Hypothalamus (tissue), 51 donors: ENCODE results near the gene ATP6V1C2.

Experiments used
- DNase-seq, 51 donors: peaks; one replicate each; lab custom pipeline; 2025; lab: John Stamatoyannopoulos, UW

The ATP6V1C2 gene

GRCh38 chr2:10722252-10722825, 909 bp downstream of the ATP6V1C2 start:
- no peak for DNase-seq

DNA sequence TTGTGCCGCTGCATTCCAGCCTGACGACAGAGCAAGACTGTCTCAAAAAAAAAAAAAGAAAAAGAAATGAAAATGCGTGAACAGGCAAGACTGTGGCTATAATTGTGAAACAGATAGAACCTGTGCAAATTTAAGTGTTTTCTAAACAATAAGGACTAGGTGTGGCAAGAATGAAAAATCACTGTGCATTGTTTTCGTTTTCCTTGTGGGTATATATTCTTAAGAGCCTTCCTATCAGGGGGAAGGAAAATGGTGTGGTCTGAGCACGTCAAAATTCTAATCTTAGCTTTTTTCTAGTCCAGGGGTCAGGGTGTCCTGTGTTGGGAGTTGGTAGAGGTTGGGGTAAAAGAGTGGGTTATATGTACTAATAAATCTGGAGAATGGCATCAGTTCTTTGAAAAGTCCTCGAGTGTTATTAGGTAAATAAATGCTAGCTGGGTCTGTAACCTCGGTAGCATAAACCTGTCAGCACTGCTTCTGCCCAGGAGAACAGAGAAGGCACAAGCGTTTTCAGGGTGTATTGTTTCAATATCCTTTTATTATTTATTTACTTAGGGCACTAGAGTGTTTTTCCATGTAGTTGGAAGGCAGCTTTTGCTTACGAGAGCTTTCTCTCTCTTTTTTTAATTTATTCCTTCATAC, 11.6 kb downstream of the ATP6V1C2 start:
- no peak for DNase-seq

DNA sequence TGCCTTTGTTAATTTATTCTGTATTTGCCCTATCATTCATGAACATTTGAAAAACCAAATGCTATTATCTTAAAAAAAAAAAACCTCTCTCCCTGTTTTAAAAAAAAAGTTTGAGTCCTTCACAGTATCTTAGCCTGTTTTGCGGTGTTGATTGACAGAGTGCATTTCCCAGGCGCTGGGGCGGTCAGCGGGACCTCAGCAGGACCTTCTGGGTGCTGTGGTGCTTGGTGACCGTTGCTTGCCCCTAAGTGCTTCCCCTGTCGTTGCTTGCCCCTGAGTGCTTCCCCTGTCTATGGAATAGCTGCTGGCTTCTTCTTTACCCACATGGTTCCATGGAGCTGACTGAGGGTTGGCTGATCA, 12.1 kb downstream of the ATP6V1C2 start:
- DNase-seq, result no peak

- DNase-seq, result no peak
Observed at GRCh38 chr2:10733980-10734379, 12.6 kb downstream of the ATP6V1C2 start.

GRCh38 chr2:10738192-10738591, 16.8 kb downstream of the ATP6V1C2 start:
- no peak for DNase-seq

- no peak for DNase-seq
Observed at GRCh38 chr2:10740226-10740625, 18.8 kb downstream of the ATP6V1C2 start.

DNA sequence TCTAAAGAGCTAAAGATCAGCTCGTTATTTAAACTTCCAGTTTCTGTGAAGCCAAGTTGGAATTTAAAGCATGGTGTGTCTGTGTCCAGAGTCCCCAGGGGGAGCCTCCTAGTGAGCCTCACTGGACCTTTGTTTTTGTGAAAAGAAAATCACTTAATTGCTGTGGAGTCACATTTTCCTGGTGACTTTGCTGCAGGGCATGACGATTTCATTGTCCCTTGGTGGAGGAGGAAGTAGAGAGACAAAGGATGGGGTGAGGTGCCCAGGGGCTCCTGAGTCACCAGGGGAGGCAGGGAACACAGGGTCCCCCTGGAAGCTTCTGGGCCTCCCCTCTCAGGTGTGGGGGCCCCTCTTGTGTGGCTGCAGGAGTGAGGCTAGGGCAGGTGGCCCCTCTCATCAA, 19.7 kb downstream of the ATP6V1C2 start:
- no peak for DNase-seq

- DNase-seq, result no peak
Observed at GRCh38 chr2:10742666-10743065, 21.2 kb downstream of the ATP6V1C2 start.

DNA sequence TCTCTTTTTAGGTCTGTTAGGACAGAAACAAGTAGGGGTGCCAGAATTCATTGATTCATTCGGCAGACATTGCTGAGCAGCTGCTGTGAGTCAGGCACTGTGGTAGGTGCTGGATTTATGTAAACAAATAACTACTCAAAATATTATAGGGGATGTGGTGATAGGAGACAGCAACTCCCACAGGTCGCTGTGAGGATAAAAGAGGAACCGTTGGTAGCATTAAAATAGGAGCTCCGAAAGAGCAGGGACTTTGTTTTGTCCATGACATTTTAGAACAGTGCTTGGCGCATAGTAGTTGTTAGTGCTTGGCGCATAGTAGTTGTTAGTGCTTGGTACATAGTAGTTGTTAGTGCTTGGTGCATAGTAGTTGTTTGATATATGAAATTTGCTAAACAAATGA, 29.2 kb downstream of the ATP6V1C2 start:
- no peak for DNase-seq

DNA sequence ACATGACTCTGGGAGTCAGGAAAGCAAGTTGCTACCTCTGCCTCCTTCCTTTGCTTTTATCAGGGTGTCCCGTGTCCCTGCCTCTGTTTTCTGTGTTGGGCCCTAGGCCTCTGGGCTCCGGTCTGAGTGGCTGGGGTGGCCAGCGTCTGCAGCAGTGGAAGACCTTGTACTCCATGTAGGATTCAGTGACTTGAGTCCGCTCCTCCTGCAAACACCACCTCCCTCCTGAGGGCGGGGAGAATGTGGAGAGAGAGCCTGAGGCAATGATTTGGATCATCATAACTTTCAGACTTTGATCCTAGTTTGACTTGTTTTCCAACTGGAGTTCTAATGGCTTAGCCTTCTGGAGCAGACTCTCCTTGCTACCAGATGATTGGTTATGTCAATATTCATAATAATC, 30.8 kb downstream of the ATP6V1C2 start:
- DNase-seq, result no peak

- DNase-seq, result no peak
Observed at GRCh38 chr2:10753156-10753555, 31.7 kb downstream of the ATP6V1C2 start.

- DNase-seq, result no peak
Observed at GRCh38 chr2:10753876-10754275, 32.4 kb downstream of the ATP6V1C2 start.

- DNase-seq, result no peak
Observed at GRCh38 chr2:10755621-10756020, 34.2 kb downstream of the ATP6V1C2 start.

- DNase-seq, result no peak
Observed at GRCh38 chr2:10757814-10758286, 36.4 kb downstream of the ATP6V1C2 start.

DNA sequence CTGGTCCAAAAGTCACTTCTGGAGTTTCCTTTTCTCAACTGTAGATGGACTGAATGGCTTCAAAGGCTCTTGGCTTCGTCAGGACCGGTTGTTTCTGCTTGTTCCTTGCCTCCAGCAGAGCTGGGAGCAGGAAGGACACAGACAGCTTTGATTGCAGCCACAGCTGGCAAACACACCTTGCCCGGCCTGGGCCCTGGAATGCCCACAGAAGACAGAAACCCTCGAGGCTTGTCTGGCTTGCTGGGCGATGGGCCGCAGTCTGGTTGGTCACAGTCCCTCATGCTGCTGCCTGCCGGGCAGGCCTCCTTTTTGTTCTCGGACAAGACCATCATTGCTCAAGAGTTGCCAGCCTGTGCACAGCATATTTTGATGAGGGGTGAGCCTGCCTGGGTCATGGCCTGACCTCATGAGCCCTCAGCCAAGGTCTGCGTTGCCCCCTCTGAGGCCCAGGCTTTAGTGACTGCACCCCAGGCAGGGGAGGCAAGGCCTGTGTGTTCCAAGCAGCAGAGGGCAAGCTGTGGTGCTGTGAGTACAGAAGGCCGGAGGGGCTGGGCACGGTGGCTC, 37.8 kb downstream of the ATP6V1C2 start:
- no peak for DNase-seq

- no peak for DNase-seq
Observed at GRCh38 chr2:10760794-10761504, 39.5 kb downstream of the ATP6V1C2 start.

DNA sequence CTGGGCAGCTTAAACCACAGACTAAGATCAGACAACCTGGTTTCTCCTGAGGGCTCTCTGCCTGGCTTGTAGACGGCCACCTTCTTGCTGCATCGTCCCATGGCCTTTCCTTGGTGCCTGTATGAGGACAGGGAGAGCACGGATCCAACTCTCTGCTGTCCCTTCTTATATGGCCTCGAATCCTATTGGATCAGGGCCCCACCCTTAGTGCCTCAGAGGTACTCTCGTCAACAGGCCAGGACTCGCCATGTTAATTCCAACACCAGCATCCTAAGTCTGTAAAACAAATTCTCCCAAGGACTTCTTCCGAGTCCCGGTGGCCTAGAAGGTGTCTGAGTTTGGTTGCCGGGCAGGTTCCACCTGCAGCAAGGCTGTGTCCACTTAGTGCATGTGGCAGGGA, 40.2 kb downstream of the ATP6V1C2 start:
- DNase-seq, result no peak

DNA sequence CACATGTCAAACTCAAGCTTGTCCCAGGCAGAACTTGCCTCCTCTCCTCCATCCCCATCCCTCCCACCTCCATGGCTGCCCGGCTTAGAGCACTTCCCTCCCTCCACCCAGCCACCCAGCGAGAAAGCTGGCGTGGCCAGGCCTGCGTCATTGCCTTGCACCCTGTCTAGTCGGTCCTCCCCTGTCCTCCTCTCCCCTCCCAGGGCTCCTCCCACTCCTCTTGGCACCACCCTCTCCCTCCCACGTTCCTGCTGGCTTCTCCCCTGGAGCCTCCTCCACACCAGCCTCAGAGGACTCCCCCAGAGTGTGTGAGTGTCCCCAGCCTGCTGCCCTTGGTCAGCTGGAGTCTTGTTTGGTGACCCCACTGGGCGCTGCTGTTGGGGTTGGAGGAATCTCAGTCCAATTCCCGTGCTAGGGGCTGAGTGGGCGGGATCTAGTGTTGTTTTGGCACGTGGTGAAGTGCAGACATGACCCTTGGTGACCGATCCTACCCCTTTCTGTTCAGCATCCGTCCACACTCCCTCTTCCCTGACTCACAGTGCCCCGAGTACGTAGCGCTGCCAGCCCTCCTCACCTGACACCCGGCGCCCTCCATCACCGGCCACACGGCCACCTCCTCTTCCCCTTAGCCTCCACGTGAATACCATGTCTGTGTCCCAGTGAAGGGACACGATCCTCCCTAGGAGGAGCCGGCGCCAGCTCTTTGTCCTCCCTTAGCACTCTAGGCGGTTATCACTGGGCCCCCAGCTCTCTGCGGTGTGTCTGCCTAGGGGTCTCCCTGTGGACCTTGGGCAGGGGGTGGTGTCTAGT, 41.4 kb downstream of the ATP6V1C2 start:
- DNase-seq, result no peak

DNA sequence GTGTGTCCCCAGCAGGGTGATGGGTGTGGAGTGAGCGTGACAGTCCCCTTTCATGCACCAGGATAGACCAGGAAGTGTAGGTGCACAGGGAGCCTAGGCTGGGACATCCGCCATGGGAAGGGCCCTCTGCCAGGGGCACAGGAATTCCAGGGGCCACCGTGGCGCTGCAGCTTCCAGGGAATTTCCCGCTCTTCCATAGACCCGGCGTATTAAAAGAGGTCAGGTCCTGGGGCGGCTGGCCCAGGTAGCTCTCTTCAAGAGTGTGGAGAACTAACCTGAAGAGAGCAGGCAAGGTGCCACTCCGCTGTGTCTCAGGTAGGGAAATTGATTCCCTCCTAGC, 42.0 kb downstream of the ATP6V1C2 start:
- no peak for DNase-seq

DNA sequence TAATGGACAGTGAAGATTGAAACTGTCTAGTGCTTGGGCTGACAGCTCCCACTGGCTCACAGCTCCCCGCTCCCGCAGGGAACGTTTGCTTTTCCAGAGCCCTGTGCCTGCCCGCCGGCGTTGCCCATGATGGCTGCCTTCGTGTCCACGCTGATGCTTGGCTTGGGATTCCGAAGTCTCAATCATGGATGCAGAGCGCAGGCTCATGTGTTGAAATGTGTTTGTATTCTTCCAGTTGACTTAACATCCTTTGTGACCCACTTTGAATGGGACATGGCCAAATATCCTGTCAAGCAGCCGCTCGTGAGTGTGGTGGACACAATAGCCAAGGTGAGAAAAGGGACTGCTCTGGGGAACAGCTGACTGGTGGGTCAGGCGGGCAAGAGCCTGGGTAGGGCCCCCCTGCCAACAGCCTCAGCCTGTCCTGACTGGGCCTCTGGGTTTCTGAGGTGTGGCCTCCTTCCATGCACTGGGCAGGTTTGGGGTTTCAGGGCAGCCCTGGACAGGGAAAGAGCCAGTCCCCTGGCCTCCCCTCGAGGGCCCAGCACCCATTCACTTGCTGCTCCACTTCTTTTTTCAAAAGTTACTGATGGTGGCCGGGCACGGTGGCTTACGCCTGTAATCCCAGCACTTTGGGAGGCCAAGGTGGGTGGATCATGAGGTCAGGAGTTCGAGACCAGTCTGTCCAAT, 42.8 kb downstream of the ATP6V1C2 start:
- DNase-seq, result no peak

- no peak for DNase-seq
Observed at GRCh38 chr2:10764896-10765295, 43.5 kb downstream of the ATP6V1C2 start.
